CD4-positive, alpha-beta T cell treated with Interleukin-4 for 4 hours (primary cell): ENCODE measurements around the gene DGCR2.
"Not testable (repeated sequence)": the region's sequence is repeated elsewhere in the genome, so short reads cannot be mapped to it uniquely, and the experiment has no call there.

Source experiments
- DNase-seq: peaks from one replicate; pipeline ENCODE4 v3.0.0-alpha.2; 2020

DGCR2 gene

DNA sequence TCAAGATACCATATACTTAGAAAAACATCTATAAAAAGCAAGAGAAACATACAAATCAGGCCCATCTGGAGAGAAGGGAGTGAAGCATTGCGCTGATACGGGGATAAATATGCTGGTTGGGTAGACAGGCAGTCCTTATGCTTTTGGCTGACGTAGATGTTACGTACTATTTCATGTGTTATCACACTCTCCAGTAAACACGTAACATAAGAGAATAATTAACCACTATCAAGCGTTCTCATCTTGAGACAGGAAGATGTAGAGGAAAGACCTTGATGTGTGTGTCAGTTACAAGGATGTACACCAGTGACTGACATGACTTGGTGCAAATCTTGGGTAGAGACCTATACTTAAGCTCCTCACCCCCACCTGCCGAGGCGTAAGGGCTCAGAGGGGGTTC, 99.5 kb downstream of the DGCR2 start:
- no peak for DNase-seq

DNA sequence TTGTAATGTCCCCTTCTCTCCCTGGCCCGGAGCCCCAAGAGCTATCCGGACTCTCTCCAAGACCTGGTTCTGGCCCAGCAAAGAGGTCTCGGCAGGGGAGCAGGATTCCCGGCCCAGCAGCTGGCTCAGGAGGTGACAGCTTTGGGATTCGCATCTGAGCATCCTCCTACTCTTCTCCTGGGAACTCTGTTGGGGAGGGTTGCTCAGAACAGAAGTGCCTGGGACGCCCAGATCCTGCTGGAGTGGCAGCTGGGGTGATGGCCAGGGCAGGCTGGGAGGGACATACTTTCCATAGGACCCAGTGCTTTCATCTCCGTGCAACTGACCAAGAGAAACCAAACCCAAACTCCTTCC, 102.6 kb downstream of the DGCR2 start:
- DNase-seq = no peak

DNA sequence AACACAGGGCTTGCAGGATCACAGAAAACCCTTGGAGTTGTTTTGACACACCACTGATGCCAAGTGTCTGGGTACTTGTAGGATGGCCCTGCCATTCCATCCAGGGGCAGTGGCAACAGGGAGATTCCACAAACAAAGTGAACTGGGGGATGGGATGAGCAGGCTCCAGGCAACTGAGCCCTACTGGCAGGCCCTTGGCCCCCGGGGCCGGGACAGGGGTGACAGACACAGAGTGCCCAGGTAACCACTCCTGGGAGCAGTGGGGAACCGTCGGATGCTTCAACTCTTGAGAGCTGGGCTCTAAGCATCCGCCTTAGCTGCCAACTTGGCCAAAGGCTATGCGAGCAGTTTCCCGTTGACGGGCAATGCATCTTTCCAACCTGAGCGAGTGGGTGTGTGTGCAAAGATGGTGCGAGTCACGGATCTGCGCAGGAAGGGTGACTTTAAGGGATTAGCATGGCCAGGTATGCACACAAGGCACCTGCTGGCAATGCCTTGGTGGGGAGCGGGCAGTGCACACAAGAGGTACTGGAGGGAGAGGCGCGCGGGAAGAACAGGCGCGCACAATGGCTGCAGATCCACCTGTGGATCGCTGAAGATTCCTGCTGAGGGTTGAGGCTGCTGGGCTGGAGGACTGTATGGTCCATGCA, 103.1 kb downstream of the DGCR2 start:
- DNase-seq = no peak

DNA sequence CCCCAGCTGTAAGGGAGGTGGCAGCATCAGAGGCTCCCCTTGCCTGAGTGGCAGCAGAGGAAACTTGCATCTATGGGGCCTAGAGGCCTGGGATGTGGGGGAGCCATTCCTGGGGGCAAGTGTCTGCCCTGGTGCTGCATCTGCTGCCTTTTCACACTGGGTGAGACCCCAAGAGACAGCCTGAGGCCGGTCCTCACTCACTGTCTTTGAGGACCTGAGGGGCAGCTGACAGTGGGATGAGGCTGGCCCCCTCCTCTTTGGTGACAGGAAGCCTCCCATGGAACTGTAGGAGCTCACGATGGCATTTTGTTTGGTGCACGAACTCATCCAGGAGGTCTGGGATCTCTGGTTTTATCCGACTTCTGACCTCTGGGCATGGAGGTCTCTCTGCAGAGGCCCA, 104.0 kb downstream of the DGCR2 start:
- no peak for DNase-seq

DNA sequence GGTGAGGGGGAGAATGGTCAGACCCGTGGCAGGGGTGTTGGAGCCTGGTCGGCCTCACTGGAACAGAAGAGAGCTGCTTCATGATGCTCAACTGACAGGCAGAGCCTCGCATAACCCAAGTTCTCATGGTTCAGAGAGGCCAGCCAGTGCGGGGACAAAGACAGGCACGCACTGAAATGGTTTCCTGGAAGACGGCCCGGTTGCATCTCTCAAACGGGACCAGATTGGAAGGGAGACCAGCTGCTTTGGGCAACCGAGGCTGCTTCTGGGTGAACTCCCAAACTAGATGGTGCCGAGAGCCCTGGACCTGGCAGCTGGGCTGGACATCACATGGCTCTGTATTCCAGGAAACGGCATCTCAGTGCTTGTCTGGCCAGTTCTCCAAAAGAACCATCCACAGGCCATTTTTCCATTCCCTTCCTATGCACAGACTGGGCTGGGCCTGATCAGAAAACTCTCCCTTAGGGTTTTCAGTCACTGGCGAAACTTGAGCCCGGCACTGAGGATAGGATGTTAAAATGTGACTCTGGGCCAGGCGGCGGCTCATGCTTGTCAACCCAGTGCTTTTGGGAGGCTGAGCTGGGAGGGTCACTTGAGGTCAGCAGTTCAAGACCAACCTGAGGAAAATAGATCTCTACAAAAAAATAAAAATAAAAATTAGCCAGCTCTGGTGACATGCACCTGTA, 106.0 kb downstream of the DGCR2 start:
- no peak for DNase-seq

DNA sequence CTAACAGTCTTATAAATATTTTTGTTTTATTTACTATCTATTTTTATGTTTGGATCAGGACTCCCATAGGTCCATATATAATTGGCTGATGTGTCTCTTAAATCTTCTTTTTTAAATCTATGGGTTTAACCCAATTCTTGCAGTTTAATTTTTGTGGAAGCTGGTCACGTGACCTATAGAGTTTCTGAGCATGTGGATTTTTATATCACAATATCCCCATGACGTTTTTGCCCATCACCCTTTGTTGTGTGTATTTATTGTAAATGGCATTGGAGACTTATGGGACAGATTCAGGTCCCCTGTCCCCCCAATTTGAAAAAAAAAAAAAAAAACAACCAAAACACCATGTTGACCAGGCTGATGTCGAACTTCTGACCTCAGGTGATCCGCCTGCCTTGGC, 107.3 kb downstream of the DGCR2 start:
- DNase-seq = no peak

DNA sequence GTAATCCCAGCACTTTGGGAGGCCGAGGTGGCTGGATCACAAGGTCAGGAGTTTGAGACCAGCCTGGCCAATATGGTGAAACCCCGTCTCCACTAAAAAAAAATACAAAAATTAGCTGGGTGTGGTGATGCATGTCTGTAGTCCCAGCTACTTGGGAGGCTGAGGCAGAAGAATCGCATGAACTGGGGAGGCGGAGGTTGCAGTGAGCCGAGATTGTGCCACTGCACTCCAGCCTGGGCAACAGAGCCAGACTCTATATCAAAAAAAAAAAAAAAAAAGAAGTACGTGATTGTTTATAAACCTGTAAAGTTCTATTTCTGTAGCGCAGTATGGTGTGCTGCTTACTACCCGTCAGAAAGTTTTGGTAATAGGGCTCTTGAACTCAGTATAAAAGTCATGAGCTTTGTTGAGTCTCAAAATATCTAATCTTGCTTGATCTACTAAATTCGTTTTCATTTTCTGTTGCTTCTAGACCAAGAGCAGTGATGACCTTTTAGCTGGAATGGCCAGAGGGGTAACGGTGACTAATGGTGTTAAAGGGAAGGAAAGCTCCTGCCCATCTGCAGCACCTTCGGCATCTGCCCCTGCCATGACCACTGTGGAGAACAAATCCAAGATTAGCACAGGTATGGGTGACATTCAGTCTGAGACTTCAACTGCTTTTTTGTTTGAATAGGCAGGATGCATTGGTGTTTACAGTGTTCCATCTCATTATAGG, 108.2 kb downstream of the DGCR2 start:
- DNase-seq = not testable (repeated sequence)

DNA sequence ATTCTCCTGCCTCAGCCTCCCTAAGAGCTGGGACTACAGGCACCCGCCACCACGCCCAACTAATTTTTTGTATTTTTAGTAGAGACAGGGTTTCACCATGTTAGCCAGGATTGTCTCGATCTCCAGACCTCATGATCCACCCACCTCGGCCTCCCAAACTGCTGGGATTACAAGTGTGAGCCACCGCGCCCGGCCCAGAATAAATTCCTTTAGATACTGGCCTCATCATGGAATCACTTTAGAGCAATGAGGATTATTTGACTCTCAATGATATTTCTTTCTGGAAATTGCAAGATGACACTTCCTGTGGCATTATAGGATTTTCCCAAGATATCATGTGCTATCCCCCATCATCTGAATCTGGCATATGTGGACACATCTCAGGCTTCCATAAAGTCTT, 108.8 kb downstream of the DGCR2 start:
- DNase-seq = not testable (repeated sequence)

DNA sequence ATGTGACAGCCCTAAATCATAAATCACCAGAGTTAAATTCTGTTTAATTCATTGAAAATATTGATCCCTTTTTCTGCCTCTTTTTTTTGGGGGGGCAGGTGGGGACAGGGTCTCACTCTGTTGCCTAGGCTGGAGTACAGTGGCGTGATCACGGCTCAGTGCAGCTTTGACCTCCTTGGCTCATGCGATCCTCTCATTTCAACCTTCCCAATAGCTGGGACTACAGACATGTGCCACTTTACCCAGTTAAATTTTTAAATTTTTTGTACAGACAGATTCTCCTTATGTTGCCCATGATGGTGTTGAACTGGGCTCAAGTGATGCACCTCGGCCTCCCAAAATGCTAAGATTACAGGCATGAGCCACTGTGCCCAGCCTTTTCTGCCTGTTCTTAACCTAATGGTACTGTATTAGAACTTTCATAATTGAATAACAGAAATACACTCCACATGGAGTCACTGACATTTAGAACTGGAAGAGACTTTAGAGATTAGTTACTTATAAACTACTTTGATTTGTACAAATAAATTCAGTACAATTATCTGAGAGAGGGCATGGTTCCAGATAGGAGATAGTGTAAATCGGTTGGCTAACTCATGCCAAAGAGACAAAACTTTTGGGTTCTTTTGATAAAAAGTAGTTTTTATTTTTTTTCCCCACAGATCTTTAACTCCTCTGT, 109.8 kb downstream of the DGCR2 start:
- DNase-seq = no peak

DNA sequence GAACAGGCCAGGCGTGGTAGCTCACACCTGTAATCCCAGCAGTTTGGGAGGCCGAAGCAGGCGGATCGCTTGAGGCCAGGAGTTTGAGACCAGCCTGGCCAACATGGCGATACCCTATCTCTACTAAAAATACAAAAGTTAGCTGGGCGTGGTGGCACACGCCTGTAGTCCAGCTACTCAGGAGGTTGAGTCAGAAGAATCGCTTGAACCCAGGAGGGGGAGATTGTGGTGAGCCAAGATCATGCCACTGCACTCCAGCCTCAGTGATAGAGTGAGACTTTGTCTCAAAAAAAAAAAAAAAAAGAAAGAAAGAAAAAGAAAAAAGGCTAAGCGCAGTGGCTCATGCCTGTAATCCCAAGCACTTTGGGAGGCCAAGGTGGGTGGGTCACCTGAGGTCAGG, 110.6 kb downstream of the DGCR2 start:
- not testable (repeated sequence) for DNase-seq

DNA sequence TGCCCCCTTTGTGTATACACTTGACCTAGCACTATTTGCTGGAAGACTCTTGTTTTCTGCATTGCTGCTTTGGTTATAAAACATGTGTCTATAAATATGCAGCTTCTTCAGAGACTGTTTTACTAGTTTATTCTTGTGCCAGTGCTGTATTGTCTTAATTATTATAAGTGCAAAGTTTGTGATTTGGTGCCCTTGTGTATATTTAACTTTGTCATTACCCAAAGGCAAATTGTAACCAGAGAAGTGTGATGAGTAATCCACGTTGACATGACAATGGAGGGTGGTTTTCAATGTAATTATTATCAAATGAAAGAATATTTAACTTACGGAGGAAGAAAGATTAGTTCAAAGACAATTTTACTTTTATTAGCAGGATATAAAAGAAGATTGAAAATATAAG, 111.1 kb downstream of the DGCR2 start:
- DNase-seq = no peak

DNA sequence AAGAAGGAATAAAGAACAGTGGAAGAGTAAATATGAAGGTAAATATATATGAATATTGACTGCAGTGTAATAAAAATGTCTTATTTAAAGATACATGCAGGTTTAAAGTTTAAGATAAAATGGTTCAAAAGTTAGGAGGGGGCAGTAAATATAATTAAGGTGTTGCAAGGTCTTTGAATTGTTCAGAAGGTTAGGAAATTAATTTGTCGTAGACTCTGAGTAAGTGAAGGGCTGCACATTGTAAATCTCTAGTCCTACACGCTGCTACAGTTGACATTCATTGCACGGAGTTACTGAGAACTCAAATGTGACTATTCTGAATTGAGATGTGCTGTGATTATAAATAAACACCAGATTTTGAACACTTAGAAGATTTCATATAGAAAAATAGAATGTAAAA, 116.3 kb downstream of the DGCR2 start:
- no peak for DNase-seq

DNA sequence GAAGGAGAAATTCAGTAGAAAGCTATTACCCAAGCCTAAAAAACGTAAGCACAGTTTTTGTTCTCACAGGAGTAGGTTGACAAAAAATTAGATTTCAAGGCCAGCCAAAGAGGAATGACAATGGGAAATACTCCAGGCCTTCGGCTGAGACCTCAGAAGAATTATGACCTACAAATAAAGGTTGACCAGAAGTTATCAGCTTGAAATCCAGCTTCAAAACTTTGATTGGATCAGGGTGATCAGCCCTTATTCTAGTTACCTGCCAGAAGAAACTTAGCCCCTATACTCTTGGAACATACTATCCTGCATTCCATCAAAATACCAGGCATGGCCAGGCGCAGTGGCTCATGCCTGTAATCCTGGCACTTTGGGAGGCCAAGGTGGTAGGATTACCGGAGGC, 117.7 kb downstream of the DGCR2 start:
- DNase-seq = no peak

DNA sequence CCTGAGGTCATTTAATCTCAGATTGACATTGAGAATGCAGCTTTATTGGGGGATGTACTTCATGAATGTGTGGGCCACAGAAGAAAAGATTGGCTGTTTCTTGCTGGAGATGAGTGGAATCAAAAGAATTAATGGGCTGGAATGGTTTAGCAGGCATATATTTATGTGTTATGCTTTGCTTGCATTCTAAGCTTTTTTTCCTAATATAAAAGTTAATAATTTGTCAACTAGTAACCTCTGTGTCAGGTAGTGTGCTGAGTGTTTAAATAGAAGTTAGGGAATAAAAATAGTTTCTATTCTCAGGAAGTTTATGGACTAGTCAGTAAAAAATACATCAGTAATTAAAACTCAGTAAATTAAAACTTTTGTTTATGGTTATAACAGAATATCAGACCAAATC, 118.7 kb downstream of the DGCR2 start:
- no peak for DNase-seq

DNA sequence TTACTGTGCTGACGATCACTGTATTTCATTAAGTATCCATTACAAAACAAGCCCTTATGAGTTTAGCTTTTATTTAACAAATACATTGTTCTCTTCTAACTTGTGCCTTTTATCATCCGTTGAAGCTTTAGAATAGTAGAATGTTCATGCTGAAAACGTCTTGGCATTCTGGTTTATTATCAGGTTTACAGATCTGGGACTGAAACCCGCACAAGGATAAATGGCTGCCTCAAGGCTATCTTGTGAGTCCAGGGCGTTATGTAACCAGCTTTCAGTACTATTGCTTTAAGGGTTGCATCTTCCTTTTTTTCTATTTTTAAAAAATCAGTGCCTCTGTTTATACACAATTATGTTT, 119.6 kb downstream of the DGCR2 start:
- DNase-seq = no peak

DNA sequence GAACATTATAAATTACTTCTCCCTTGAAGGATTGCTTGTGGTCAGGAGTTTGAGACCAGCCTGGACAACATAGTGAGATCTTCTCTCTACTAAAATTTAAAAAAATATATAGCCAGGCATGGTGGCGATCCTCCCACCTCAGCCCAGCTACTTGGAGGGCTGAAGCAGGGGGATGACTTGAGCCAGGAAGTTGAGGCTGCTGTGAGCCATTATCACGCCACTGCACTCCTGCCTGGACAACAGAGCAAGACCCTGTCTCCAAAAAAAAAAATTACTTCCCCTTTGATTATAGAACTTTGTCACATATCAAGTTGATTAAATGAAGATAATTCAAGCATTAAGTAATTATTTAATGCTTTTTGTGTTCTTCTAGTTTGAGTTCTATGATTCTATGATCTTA, 121.0 kb downstream of the DGCR2 start:
- no peak for DNase-seq

DNA sequence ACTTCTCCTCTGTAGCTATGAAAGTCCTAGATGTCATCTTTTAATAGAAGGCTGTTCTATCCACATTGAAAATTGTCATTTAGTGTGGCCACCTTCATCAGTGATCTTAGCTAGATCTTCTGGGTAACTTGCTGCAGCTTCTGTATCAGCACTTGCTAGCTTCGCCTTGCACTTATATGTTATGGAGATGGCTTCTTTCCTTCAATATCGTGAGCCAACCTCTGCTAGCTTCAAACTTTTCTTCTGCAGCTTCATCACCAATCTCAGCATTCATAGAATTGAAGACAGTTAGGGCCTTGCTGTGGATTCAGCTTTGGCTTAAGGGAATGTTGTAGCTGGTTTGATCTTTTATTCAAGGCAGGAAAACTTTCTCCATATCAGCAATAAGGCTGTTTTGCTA, 122.1 kb downstream of the DGCR2 start:
- DNase-seq = not testable (repeated sequence)

DNA sequence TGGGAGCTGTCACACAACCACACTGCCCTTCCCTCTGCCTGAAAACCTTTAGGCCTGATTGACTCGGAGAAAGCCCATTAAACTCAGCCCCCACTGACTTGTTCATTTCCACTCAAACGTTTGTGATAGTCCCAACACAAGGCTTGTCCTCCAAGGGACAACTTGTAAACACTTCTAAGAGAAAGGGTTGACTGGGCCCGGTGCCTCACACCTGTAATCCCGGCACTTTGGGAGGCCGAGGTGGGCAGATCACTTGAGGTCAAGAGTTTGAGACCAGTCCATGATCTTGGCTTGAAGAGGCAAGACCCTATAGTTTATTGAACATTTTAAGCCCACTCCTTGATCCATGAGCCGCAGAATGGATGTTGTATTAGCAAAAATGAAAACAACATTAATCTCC, 122.8 kb downstream of the DGCR2 start:
- no peak for DNase-seq

DNA sequence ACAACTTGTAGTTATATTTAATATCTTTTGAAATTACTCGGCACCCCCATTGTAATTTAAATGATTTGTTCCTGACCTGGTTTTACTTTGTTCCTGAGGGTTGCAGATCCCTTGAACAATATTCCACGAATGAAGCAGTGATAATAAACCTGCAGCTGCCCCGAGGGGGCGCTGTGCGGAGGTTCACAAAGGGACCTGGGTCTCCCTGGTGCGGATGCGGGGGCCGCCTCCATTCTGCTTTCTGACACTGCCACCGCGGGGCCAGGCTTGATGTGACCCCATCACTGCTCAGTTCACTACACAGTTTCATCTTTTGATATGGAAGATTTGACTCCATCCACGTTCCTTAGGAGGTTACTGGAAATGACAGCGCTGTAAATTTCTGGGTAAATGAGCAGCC, 123.2 kb downstream of the DGCR2 start:
- DNase-seq = no peak

DNA sequence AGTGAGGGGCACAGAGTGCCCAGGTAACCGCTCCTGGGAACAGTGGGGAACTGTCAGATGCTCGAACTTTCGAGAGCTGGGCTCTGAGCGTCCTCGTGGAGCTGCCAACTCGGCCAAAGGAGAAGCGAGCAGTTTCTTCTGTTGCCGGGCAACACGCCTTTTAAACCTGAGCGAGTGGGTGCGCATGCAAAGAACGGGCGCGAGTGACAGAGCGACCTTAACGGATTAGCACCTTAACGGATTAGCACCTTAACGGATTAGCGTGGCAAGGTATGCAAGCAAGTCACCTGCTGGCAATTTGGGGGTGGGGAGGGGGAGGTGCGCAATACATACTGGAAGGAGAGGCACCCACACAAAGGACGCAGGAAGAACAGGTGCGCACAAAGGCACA, 124.3 kb downstream of the DGCR2 start:
- DNase-seq = no peak

DNA sequence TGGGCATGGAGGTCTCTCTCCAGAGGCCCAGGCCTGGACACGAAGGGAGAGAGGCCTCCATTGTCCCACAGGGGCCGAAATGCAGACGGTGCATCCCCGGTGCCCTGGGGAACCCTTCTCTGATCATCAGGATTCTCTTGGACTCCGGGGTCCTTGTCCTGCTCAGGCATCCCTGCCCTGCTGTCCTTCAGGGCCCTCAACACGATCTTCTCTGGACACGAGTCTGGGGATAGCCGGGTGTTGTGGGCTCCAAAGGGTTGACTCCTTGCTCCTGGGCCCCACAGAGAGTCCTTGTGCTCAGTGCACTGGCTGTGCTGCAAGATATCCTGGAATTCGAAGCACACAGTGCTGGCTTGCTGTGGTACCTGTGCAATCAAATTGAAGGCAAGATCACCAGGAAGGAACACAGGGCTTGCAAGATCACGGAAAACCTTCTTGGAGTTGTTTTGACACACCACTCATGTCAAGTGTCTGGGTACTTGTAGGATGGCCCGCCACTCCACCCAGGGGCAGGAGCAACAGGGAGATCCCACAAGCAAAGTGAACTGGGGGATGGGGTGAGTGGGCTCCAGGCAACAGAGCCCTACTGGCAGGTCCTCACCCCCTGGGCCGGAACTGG, 124.8 kb downstream of the DGCR2 start:
- no peak for DNase-seq

DNA sequence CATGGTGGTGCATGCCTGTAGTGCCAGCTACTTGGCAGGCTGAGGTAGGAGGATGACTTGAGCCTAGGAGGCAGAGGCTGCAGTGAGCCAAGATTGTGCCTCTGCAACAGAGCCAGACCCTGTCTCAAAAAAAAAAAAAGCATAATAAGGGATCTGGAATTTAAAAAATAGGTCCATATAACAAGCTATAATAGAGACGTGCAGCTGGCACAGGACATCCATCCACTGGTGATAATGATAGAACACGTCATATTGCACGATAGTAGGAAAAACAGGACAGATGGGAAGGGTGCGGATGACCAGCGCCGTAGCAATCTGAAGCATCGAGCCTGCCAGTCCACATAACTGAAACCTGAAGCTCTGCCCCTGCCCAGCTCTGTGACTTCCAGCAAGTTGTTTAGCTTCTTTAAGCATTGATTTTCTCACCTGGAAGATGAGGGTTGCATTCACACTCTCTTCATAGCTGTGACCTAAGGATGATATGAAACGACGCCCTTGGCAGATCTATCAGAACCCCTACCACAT, 125.8 kb downstream of the DGCR2 start:
- no peak for DNase-seq

DNA sequence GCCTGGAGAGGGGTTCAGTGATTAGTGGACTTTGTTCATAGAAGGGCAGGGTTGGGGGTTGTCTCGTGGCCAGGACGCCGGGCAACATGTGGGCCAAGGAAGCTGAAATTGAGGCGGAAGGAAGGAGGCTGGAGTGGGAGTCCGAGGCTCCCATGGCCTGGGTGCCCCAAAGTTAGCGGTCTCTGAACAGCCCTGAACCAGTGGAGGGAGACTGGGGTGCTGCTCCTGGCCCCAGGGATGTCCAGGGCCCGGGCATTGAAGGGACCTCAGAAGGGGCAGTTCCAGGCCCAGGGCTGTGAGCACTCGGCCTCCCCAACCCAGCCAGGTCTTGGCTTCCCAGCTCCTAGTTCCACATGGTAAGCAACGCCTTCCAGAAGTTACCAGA, 126.9 kb downstream of the DGCR2 start:
- no peak for DNase-seq
